Mucosa of stomach (tissue), 1 donor: ENCODE data around the gene CBR3.
"Not testable (repeated sequence)": the region's sequence is repeated elsewhere in the genome, so short reads cannot be mapped to it uniquely, and the experiment has no call there.

Experiments used
- H3K27me3 ChIP-seq: one replicate; pipeline ENCODE4 v1.7.0; 2013; ENCODE audit warnings: mild to moderate bottlenecking, low read length; ENCODE audit not compliant: control insufficient read depth, insufficient read depth
- H3K36me3 ChIP-seq: one replicate; pipeline ENCODE4 v1.7.0; 2013; ENCODE audit warnings: low read length; ENCODE audit not compliant: control insufficient read depth, insufficient read depth
- H3K4me1 ChIP-seq: one replicate; pipeline ENCODE4 v1.7.0; 2013; ENCODE audit warnings: mild to moderate bottlenecking, low read length; ENCODE audit not compliant: control insufficient read depth, insufficient read depth
- H3K4me3 ChIP-seq: one replicate; pipeline ENCODE4 v1.7.0; 2013; ENCODE audit warnings: low read length
- H3K9ac ChIP-seq: one replicate; pipeline ENCODE4 v1.7.0; 2013; ENCODE audit warnings: mild to moderate bottlenecking, low read length, moderate library complexity
- H3K9me3 ChIP-seq: one replicate; pipeline ENCODE4 v1.7.0; 2013; ENCODE audit warnings: mild to moderate bottlenecking, low read length, moderate library complexity; ENCODE audit not compliant: control insufficient read depth
- donor health status: Pancreatic carcinoma.

The CBR3 gene

GRCh38 chr21:36125512-36126207 lies 9.2 kb upstream of the CBR3 start:
- H3K4me3 ChIP-seq = no peak overlapping the region
- H3K9ac ChIP-seq = peak overlapping the region; percentile 22
- H3K9me3 ChIP-seq = no peaks in the 10 kb centered on the region
- H3K36me3 ChIP-seq = no peaks in the 10 kb centered on the region
- H3K4me1 ChIP-seq = peaks cover 17% of the 10 kb centered on the region
- H3K27me3 ChIP-seq = no peaks in the 10 kb centered on the region

- Histone ChIP-seq H3K36me3 (no peaks in the 10 kb centered on the region), H3K4me3 (no peak overlapping the region), H3K4me1 (peaks cover 17% of the 10 kb centered on the region), H3K9me3 (no peaks in the 10 kb centered on the region), H3K27me3 (no peaks in the 10 kb centered on the region), H3K9ac (peak overlapping the region; percentile 22)
Measured at GRCh38 chr21:36126208-36126565, 8.7 kb upstream of the CBR3 start.

GRCh38 chr21:36126621-36127110 lies 8.2 kb upstream of the CBR3 start:
- Histone ChIP-seq H3K36me3 (no peaks in the 10 kb centered on the region), H3K4me3 (no peak overlapping the region), H3K9me3 (no peaks in the 10 kb centered on the region), H3K4me1 (peaks cover 17% of the 10 kb centered on the region), H3K27me3 (no peaks in the 10 kb centered on the region), H3K9ac (peak overlapping the region; percentile 22)

DNA sequence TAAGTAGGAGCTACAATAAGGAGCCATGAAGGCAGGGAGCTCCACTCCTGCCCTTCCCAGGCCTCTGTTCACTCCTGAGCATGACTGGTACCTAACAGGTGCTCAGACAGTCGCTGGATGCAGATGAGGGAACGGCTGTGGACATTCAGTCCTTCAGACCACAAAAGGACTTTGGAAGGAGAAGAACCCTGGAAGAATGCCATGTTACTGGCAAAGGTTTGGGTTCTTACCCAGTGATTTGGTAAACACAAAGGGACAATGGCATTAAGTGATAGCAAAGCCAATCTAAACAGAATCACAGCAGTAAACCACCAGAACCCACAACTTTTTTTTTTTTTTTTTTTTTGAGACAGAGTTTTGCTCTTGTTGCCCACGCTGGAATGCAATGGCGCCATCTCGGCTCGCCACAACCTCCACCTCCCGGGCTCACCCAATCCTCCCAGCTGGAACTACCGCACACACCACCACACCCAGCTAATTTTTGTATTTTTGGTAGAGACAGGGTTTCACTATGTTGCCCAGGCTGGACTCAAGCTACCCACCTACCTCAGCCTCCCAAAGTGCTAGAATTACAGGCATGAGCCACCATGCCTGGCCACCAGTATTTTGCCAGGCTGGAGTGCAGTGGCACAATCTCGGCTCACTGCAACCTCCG lies 7.5 kb upstream of the CBR3 start:
- Histone ChIP-seq H3K36me3 (no peaks in the 10 kb centered on the region), H3K9me3 (no peaks in the 10 kb centered on the region), H3K4me3 (no peak overlapping the region), H3K9ac (no peak overlapping the region), H3K27me3 (no peaks in the 10 kb centered on the region), H3K4me1 (peaks cover 17% of the 10 kb centered on the region)

DNA sequence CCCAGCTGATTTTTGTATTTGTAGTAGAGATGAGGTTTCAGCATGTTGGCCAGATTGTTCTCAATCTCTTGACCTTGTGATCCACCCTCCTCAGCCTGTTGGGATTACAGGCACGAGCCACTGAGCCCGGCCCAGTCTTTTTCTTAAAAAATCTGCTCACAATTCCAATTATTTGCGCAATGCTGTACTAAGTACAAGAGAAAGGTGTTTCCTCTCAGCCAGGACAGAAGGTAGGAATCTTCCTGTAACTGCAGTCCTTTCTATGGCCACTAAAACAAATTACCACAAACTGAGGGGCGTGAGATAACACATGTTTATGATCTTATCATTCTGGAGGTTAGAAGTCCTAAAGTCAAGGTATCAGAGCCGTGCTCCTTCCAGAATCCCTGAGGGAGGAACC lies 6.9 kb upstream of the CBR3 start:
- H3K4me3 ChIP-seq = no peak overlapping the region
- peaks cover 17% of the 10 kb centered on the region for H3K4me1 ChIP-seq
- no peaks in the 10 kb centered on the region for H3K36me3 ChIP-seq
- H3K9me3 ChIP-seq = no peaks in the 10 kb centered on the region
- H3K27me3 ChIP-seq = no peaks in the 10 kb centered on the region
- H3K9ac ChIP-seq = no peak overlapping the region

DNA sequence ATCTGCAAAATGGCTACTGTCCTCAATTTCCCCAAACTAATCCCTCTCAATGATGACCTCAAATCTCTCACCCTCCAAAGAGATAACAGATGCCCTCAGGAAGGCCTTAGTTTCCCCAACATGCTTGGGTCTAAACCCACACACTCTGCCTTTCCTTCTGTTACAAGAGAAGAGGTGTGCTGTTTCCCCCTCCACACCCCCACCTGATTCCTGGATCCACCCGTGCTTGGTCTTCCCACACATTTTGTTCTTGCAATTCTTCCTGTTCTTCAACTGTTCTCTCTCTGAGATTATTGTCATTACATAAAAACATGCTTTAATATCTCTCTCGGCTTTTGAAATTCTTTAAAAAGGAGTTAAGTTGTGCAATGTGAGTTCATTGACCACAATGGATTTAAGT lies 5.7 kb upstream of the CBR3 start:
- peaks cover 21% of the 10 kb centered on the region for H3K4me1 ChIP-seq

GRCh38 chr21:36130414-36130762 lies 4.5 kb upstream of the CBR3 start:
- H3K27me3 ChIP-seq, H3K4me3 ChIP-seq, H3K9me3 ChIP-seq, H3K9ac ChIP-seq, H3K36me3 ChIP-seq: not testable (repeated sequence)
- peaks cover 27% of the 10 kb centered on the region for H3K4me1 ChIP-seq

More for the DNA sequence above, 5.7 kb upstream of the CBR3 start:
- no peaks in the 10 kb centered on the region for H3K36me3 ChIP-seq
- no peak overlapping the region for H3K4me3 ChIP-seq
- H3K27me3 ChIP-seq = no peaks in the 10 kb centered on the region
- H3K9me3 ChIP-seq = no peaks in the 10 kb centered on the region
- no peak overlapping the region for H3K9ac ChIP-seq

DNA sequence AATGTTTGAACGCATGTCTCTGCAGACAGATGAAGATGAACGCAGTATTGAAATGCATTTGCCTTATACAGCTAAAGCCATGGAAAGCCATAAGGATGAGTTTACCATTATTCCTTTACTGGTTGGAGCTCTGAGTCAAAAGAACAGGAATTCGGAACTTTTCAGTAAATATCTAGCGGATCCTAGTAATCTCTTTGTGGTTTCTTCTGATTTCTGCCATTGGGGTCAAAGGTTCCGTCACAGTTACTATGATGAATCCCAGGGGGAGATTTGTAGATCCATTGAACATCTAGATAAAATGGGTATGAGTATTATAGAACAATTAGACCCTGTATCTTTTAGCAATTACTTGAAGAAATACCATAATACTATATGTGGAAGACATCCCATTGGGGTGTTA lies 4.0 kb upstream of the CBR3 start:
- peaks cover 25% of the 10 kb centered on the region for H3K4me1 ChIP-seq
- not testable (repeated sequence) for H3K9me3 ChIP-seq, H3K9ac ChIP-seq, H3K36me3 ChIP-seq, H3K4me3 ChIP-seq, H3K27me3 ChIP-seq

DNA sequence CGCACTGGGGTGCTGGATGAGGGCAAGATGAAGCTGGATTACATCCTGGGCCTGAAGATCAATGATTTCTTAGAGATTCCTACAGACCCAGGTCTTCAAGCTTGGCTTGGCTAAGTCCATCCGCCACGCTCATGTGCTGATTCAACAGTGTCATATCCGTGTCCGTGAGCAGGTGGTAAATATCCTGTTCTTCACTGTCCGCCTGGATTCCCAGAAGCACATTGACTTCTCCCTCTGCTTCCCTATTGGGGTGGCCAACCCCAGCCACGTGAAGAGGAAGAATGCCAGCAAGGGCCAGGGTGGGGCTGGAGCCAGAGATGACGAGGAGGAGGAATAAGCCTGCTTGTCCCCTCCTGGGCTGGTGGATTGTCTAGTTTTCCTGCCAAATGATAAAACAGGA lies 2.2 kb upstream of the CBR3 start:
- Histone ChIP-seq H3K27me3 (no peaks in the 10 kb centered on the region), H3K36me3 (no peaks in the 10 kb centered on the region), H3K9ac (no peak overlapping the region), H3K9me3 (no peaks in the 10 kb centered on the region), H3K4me3 (no peak overlapping the region), H3K4me1 (peaks cover 18% of the 10 kb centered on the region)

DNA sequence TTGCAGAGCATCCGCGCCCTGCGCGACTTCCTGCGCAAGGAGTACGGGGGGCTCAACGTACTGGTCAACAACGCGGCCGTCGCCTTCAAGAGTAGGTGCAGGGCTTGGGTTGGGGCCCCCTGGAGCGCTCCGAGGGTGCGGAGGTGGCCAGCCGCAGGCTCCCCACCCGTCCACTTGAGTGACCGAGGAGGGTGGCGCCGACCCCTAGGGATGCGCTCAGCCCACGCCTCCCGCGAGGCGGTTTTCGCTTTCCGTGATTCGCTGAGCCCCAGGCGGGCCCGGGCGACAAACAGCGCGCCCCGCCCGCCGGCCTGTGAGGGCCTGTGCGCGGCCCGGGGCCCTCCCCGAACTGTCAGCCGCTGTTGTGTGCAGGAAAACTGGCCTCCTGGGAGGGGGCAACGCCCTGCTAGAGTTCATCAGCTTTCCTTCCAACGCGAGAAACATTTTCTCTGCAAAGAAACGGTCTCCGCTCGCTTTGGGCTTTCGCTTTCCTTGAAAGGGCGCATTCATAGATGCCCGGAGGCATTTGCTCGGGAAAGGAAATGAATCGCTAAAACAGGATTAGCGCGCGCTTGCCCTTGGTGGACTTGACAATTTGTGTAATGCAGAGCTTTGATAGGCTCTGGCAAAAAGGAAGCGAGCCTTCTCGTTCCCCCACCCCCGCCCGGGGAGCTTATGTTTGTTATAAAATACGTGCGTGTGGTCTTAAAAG lies 668 bp downstream of the CBR3 start:
- peak overlapping the region; percentile 66 for H3K9ac ChIP-seq
- H3K36me3 ChIP-seq = no peaks in the 10 kb centered on the region
- peak overlapping the region; percentile 67 for H3K4me3 ChIP-seq
- H3K27me3 ChIP-seq = no peaks in the 10 kb centered on the region
- peaks cover 18% of the 10 kb centered on the region for H3K4me1 ChIP-seq
- H3K9me3 ChIP-seq = no peaks in the 10 kb centered on the region

DNA sequence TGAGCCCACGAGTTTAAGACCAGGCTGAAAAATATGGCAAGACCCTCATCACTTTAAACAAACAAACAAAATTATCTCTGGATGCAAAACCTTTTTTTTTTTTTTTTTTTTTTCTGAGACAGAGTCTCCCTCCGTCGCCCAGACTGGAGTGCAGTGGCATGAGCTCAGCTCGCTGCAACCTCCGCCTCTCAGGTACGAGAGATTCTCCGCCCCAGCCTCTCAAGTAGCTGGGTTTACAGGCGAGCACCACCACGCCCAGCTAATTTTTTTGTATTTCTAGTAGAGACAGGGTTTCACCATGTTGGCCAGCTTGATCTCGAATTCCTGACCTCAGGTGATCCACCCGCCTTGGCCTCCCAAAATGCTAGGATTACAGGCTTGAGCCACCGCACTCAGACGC lies 4.9 kb downstream of the CBR3 start:
- H3K4me3 ChIP-seq, H3K9me3 ChIP-seq, H3K27me3 ChIP-seq, H3K36me3 ChIP-seq, H3K9ac ChIP-seq: not testable (repeated sequence)
- H3K4me1 ChIP-seq = peaks cover 12% of the 10 kb centered on the region

GRCh38 chr21:36141513-36141925 lies 6.6 kb downstream of the CBR3 start:
- H3K4me3 ChIP-seq = no peak overlapping the region
- no peak overlapping the region for H3K9ac ChIP-seq
- no peaks in the 10 kb centered on the region for H3K9me3 ChIP-seq
- H3K36me3 ChIP-seq = no peaks in the 10 kb centered on the region
- peaks cover 3% of the 10 kb centered on the region for H3K4me1 ChIP-seq
- no peaks in the 10 kb centered on the region for H3K27me3 ChIP-seq
